ENCODE results near the gene HEMGN. TPM values are rescaled to one million over a fixed set of nuclear protein-coding genes. Genes with fewer than 3 reads are reported as not detected.
A peak's percentile ranks its signal among the peaks of the same experiment; 100 is the strongest.

HEMGN gene
- total and polyA plus RNA-seq, 2 of the 13 experiments (the other 11 are each of a cell fraction or from before 2014, with no cell fraction given): not detected

- TF ChIP-seq ZKSCAN5 (CRISPR knock-in tag; IDR thresholded peaks at IDR 0.05) (no peak), MAF1 (CRISPR knock-in tag; IDR thresholded peaks at IDR 0.05; ENCODE audit: borderline replicate concordance) (peak; percentile 90; the same call in 1 of the 2 replicates), ZSCAN22 (CRISPR knock-in tag; IDR thresholded peaks at IDR 0.05) (no peak), SMYD3 (CRISPR knock-in tag; IDR thresholded peaks at IDR 0.05) (no peak), PAXIP1 (CRISPR knock-in tag; conservative IDR thresholded peaks at IDR 0.05) (peak; percentile 63; the same call in 1 of the 2 replicates), ZNF260 (CRISPR knock-in tag; IDR thresholded peaks at IDR 0.05; ENCODE audit: borderline replicate concordance, low read depth) (no peak), TBX3 (IDR thresholded peaks at IDR 0.05; ENCODE audit: borderline replicate concordance) (peak; percentile 63; the same call in 1 of the 2 replicates), ZNF563 (CRISPR knock-in tag; IDR thresholded peaks at IDR 0.05) (peak; percentile 76; the same call in 1 of the 2 replicates), KAT2B (IDR thresholded peaks at IDR 0.05; ENCODE audit: borderline replicate concordance, low read depth, low read length) (no peak), ZNF710 (CRISPR knock-in tag; IDR thresholded peaks at IDR 0.05; ENCODE audit: borderline replicate concordance) (peak; percentile 81; the same call in 1 of the 2 replicates), CHCHD3 (CRISPR knock-in tag; IDR thresholded peaks at IDR 0.05) (no peak), HMGXB3 (CRISPR knock-in tag; IDR thresholded peaks at IDR 0.05; ENCODE audit: borderline replicate concordance) (peak; percentile 87), HNF1B (CRISPR knock-in tag; IDR thresholded peaks at IDR 0.05) (peak; percentile 95), HMG20B (CRISPR knock-in tag; conservative IDR thresholded peaks at IDR 0.05) (peak; percentile 79; the same call in 1 of the 2 replicates)
These were observed 15.8 kb downstream of the HEMGN start, which contains the start of gene TRMO (continued) for GRCh38 chr9:97921959-97922724.
